HepG2 (cell line): ENCODE data around the gene TM7SF3. TPM values are rescaled to one million over a fixed set of nuclear protein-coding genes. Genes with fewer than 3 reads are reported as not detected.

Experiments used
- DNMT3B ChIP-seq: conservative IDR thresholded peaks from 2 replicates; pipeline ENCODE4 v1.6.1; 2016; ENCODE audit warnings: missing biosample characterization, control low read depth
- HNF4G ChIP-seq, 2 experiments: sonication (generic) in 1 of 2; formaldehyde crosslinking in 1 of 2; IDR thresholded peaks; 2 replicates each; pipeline versions ENCODE4 v1.4.0 to v1.6.1; 2011 to 2020; ENCODE audit warnings: borderline replicate concordance in 2 of 2, low read depth in 2 of 2, mild to moderate bottlenecking in 2 of 2, low read length in 1 of 2, missing genetic modification reagents in 1 of 2, moderate library complexity in 1 of 2
- MXI1 ChIP-seq: IDR thresholded peaks from 3 replicates; pipeline ENCODE4 v1.6.1; 2012; ENCODE audit warnings: low read depth, low read length, inconsistent platforms, borderline replicate concordance
- PBX2 ChIP-seq: IDR thresholded peaks from 2 replicates; pipeline ENCODE4 v1.6.1; 2016; ENCODE audit warnings: control low read depth
- TCF7 ChIP-seq: sonication (generic); IDR thresholded peaks from 2 replicates; pipeline ENCODE4 v1.6.1; 2016; ENCODE audit warnings: antibody characterized with exemption, low read depth
- ZBTB40 ChIP-seq, 2 experiments: fragments of 450-650 bp in 1 of 2; sonication (generic) in 1 of 2; formaldehyde crosslinking in 1 of 2; IDR thresholded peaks; 2 replicates each; pipeline versions ENCODE4 v1.6.1 to v1.8.0; 2016 to 2022; ENCODE audit warnings: antibody characterized with exemption in 1 of 2, mild to moderate bottlenecking in 1 of 2, missing genetic modification reagents in 1 of 2
- ZBTB7B ChIP-seq: sonication (generic); formaldehyde crosslinking; IDR thresholded peaks from 2 replicates; pipeline ENCODE4 v1.4.0; 2020; ENCODE audit warnings: missing genetic modification reagents
- ZNF225 ChIP-seq: sonication (generic); formaldehyde crosslinking; IDR thresholded peaks from 2 replicates; pipeline ENCODE4 v1.4.0; 2020; ENCODE audit warnings: mild to moderate bottlenecking, missing genetic modification reagents
- polyA plus RNA-seq, 8 experiments: library from polyadenylated mRNA; depleted of rRNA in 3 of 8; stranded (reverse) in 7 of 8; unstranded in 1 of 8; fragments of >200 nt; fragmentation: Illumina TruSeq in 4 of 8; extraction: Trizol in 4 of 8; gene quantifications; 2 replicates each; pipeline versions ENCODE4 v1.2.1 to v1.2.3, GENCODE V29; 2011 to 2016; ENCODE audit warnings: low read depth in 4 of 8, missing spikeins in 1 of 8, mixed read lengths in 1 of 8; ENCODE audit not compliant: insufficient read depth in 1 of 8
- total RNA-seq, 5 experiments: library from RNA; depleted of rRNA; stranded (reverse); fragments of >200 nt; fragmentation: Illumina TruSeq; extraction: Trizol; gene quantifications; 2 replicates each; pipeline ENCODE4 v1.2.3, GENCODE V29; 2016; ENCODE audit warnings: low read depth in 1 of 5
- TF ChIP-seq, protein P1 (sequence below): sonication (generic); formaldehyde crosslinking; IDR thresholded peaks from 2 replicates; pipeline ENCODE4 v1.5.1; 2020; ENCODE audit warnings: mild to moderate bottlenecking, missing genetic modification reagents, borderline replicate concordance

Gene TM7SF3
- total and polyA plus RNA-seq, 2 of the 13 experiments (the other 11 are each of a cell fraction or from before 2014, with no cell fraction given), result 116 to 142 TPM

DNA sequence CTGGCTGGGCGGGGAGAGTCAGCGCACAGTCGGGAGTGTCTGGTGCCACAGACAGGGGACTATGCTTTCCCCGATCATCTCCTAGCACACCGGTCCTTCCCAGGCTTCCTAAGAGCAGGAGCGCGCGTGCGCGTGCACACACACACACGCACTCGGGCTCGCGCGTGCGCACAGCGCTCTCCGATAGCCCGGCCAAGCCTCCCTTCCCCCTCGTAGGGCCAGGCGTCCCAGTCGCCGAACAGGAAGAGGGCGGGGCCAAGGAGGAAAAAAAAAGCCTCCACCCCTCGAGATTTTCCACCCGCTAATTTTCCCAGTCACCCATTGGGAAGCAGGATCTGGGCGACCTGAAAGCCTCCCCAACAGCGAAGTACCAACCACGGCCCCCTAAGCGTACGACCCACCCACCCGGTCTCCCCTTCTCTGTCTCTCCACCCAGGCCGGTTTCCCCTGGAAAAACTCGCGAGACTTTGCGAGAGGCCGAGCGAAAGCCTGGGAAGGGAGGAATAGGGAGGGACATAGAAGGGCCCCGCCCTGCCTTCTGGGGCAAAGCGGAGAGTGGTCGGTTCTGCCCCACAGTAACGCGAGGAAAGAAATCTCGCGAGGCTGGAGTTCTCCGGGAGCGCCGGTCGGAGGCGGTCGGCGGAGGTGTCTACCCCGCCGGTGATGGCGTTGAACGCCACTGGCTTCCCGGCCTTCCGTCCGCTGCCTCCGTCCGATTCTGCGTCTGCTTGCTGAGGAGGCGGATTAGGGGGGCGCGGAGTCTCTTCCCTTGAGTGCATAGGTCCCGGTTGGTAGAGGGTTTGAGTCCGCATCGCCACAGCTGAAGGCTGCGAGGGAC is 76.1 kb downstream of the TM7SF3 start, which contains the start of the genes FGFR1OP2 and INTS13 (continued):
- TF ChIP-seq ZBTB40 (IDR thresholded peaks at IDR 0.05) (no peak), ZBTB40 (CRISPR knock-in tag; IDR thresholded peaks at IDR 0.05) (0 out of 2 replicates have a peak, but pooled peaks have one; percentile 27), ZBTB7B (CRISPR knock-in tag) (no peak; the same call in 1 of the 2 replicates), TCF7 (no peak), HNF4G (IDR thresholded peaks at IDR 0.05; ENCODE audit: borderline replicate concordance, low read depth, low read length) (no peak), HNF4G (CRISPR knock-in tag; IDR thresholded peaks at IDR 0.05; ENCODE audit: borderline replicate concordance, low read depth) (no peak), PBX2 (CRISPR knock-in tag) (no peak), ZNF225 (CRISPR knock-in tag) (no peak), MXI1 (peak; percentile 80; the same call in 2 of the 3 replicates), DNMT3B (CRISPR knock-in tag) (no peak)
- TF ChIP-seq, protein P1, sequence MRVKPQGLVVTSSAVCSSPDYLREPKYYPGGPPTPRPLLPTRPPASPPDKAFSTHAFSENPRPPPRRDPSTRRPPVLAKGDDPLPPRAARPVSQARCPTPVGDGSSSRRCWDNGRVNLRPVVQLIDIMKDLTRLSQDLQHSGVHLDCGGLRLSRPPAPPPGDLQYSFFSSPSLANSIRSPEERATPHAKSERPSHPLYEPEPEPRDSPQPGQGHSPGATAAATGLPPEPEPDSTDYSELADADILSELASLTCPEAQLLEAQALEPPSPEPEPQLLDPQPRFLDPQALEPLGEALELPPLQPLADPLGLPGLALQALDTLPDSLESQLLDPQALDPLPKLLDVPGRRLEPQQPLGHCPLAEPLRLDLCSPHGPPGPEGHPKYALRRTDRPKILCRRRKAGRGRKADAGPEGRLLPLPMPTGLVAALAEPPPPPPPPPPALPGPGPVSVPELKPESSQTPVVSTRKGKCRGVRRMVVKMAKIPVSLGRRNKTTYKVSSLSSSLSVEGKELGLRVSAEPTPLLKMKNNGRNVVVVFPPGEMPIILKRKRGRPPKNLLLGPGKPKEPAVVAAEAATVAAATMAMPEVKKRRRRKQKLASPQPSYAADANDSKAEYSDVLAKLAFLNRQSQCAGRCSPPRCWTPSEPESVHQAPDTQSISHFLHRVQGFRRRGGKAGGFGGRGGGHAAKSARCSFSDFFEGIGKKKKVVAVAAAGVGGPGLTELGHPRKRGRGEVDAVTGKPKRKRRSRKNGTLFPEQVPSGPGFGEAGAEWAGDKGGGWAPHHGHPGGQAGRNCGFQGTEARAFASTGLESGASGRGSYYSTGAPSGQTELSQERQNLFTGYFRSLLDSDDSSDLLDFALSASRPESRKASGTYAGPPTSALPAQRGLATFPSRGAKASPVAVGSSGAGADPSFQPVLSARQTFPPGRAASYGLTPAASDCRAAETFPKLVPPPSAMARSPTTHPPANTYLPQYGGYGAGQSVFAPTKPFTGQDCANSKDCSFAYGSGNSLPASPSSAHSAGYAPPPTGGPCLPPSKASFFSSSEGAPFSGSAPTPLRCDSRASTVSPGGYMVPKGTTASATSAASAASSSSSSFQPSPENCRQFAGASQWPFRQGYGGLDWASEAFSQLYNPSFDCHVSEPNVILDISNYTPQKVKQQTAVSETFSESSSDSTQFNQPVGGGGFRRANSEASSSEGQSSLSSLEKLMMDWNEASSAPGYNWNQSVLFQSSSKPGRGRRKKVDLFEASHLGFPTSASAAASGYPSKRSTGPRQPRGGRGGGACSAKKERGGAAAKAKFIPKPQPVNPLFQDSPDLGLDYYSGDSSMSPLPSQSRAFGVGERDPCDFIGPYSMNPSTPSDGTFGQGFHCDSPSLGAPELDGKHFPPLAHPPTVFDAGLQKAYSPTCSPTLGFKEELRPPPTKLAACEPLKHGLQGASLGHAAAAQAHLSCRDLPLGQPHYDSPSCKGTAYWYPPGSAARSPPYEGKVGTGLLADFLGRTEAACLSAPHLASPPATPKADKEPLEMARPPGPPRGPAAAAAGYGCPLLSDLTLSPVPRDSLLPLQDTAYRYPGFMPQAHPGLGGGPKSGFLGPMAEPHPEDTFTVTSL, result no peak
